ENCODE results near the gene NR1I3. TPM values are rescaled to one million over a fixed set of nuclear protein-coding genes. Genes with fewer than 3 reads are reported as not detected.
A peak's percentile ranks its signal among the peaks of the same experiment; 100 is the strongest.

The NR1I3 gene
- total RNA-seq, 4 donors from 2014 or later = not detected

DNA sequence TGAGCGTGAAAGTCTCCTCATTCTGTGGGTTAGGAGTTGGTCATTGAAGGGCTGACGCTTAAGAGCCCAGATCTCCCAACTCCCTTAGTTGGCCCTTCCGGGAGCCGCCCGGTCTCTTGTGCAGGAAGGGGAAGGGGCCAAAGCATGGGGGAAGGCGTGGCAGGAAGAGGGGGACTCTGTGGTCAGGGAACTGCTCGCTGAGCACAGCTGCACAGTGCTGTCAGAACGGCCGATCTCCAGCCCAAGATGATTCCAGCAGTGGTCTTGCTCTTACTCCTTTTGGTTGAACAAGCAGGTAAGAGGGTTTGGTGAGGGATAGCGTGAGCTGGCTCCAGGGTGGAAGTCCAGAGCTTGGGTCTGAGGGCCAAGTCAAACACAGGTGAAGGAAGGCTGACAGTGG is 22.9 kb downstream of the NR1I3 start, which contains the start of gene FCER1G:
Gene FCER1G, plus strand, starts transcription at position 220 of the 400 bp plus-strand sequence. Its CDS starts 27 bp downstream, at position 247.
- H3K4me1 ChIP-seq = no peaks in the 10 kb centered on the region
- no peaks in the 10 kb centered on the region for H3K27me3 ChIP-seq
- peak; percentile 27 to 46 for TF ChIP-seq POLR2A (IDR thresholded peaks at IDR 0.05)
- TF ChIP-seq, protein P1, sequence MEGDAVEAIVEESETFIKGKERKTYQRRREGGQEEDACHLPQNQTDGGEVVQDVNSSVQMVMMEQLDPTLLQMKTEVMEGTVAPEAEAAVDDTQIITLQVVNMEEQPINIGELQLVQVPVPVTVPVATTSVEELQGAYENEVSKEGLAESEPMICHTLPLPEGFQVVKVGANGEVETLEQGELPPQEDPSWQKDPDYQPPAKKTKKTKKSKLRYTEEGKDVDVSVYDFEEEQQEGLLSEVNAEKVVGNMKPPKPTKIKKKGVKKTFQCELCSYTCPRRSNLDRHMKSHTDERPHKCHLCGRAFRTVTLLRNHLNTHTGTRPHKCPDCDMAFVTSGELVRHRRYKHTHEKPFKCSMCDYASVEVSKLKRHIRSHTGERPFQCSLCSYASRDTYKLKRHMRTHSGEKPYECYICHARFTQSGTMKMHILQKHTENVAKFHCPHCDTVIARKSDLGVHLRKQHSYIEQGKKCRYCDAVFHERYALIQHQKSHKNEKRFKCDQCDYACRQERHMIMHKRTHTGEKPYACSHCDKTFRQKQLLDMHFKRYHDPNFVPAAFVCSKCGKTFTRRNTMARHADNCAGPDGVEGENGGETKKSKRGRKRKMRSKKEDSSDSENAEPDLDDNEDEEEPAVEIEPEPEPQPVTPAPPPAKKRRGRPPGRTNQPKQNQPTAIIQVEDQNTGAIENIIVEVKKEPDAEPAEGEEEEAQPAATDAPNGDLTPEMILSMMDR (IDR thresholded peaks at IDR 0.05 in 4 of 5, conservative IDR thresholded peaks at IDR 0.05 in 1 of 5) = no peak
- H3K9me3 ChIP-seq = no peaks in the 10 kb centered on the region
- ATAC-seq = no peak
- H3K36me3 ChIP-seq = peaks cover 0 to 47% of the 10 kb centered on the region in 2 donors
- peak within 1 kb of the TSS in 1 of 4 donors; percentile 34 for H3K4me3 ChIP-seq
- intact Hi-C loops (cut with DNase I; ENCODE audit: low total_unique reads) = no loop called here
- in situ Hi-C loops (cut with MboI; ENCODE audit: low sequenced_read_pairs in 4 of 4) = loop anchor here in 2 of 4 donors (25.0 kb wide), 1 partner anchor 522 kb away; the partner anchor contains the start of gene DUSP12 (in 2 of the 2)
- DNase-seq = peak in 1 of 2 donors; percentile 46
- H3K27ac ChIP-seq = peak within 1 kb of the TSS in 3 of 4 donors; percentile 22 to 77 (median 41)

DNA sequence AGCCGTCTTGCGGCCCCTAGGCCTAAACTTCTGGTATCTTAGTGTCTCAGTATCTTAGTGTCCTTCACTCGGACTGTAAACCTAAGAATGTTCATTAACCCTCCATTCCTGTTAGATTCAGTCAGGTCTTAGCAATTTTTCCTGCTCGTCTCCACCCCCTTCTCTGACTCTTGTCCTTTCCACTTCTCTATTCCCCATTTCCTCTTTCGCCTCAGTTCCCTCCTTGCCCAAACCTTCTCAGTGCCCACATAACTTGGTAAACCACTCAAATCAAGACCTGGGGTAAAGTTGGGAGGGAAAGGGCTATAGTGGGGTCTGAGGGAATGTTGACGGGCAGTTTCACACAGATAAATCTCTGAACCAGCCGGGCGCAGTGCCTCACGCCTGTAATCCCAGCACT is 23.6 kb downstream of the NR1I3 start:
- intact Hi-C loops (cut with DNase I; ENCODE audit: low total_unique reads) = no loop called here
- in situ Hi-C loops (cut with MboI; ENCODE audit: low sequenced_read_pairs in 4 of 4) = loop anchor here in 2 of 4 donors (25.0 kb wide), 1 partner anchor 523 kb away; the partner anchor contains the start of gene DUSP12 (in 2 of the 2)
- Histone ChIP-seq H3K36me3 (peaks cover 0 to 52% of the 10 kb centered on the region in 2 donors), H3K27ac (peak overlapping the region in 1 of 4 donors; percentile 22), H3K4me1 (peaks cover 0 to 4% of the 10 kb centered on the region in 2 donors), H3K4me3 (no peak overlapping the region), H3K27me3 (no peaks in the 10 kb centered on the region), H3K9me3 (no peaks in the 10 kb centered on the region)
- TF ChIP-seq, protein P1 (IDR thresholded peaks at IDR 0.05 in 4 of 5, conservative IDR thresholded peaks at IDR 0.05 in 1 of 5) = no peak
- TF ChIP-seq POLR2A (IDR thresholded peaks at IDR 0.05) = no peak
- DNase-seq (no peak), ATAC-seq (no peak)

DNA sequence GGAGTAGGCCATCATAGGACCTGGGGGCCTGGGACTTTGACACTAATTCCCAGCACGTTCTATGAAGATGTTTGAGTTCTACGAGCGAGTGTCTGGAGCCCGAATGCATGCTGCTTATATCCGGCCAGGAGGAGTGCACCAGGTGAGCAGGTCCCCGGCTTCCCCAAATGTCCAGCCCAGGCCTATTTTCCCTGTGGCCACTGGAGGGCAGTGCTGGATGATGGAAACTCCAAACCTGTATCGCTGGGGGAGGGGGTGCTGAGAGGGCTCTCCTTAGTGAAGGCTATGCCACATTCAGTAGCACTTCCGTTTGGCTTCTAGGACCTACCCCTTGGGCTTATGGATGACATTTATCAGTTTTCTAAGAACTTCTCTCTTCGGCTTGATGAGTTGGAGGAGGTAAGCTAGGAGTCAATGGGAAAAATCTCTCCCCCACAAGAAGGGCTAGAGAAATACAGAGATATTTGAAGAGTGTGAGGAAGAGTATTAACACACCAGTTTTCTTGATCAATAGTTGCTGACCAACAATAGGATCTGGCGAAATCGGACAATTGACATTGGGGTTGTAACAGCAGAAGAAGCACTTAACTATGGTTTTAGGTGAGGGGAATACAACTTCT is 28.1 kb downstream of the NR1I3 start:
- peak; percentile 62 to 71 for DNase-seq
- no peak overlapping the region for H3K4me3 ChIP-seq
- peaks cover 4 to 32% of the 10 kb centered on the region in 2 donors for H3K4me1 ChIP-seq
- in situ Hi-C loops (cut with MboI; ENCODE audit: low sequenced_read_pairs in 4 of 4) = loop anchor here in 2 of 4 donors (25.0 kb wide), 1 partner anchor 527 kb away; the partner anchor contains the start of gene DUSP12 (in 2 of the 2)
- H3K27ac ChIP-seq = peak overlapping the region; percentile 77 to 99 (median 96)
- no peaks in the 10 kb centered on the region for H3K9me3 ChIP-seq
- H3K27me3 ChIP-seq = no peaks in the 10 kb centered on the region
- intact Hi-C loops (cut with DNase I; ENCODE audit: low total_unique reads) = loop anchor here (1.0 kb wide), 1 partner anchor 15 kb away; no protein-coding TSS in a partner anchor
- TF ChIP-seq POLR2A (IDR thresholded peaks at IDR 0.05) = no peak
- TF ChIP-seq, protein P1 (IDR thresholded peaks at IDR 0.05 in 4 of 5, conservative IDR thresholded peaks at IDR 0.05 in 1 of 5) = peak; percentile 79 to 89 (median 84)
- peak; percentile 48 to 85 for ATAC-seq
- peaks cover 0 to 87% of the 10 kb centered on the region in 2 donors for H3K36me3 ChIP-seq

DNA sequence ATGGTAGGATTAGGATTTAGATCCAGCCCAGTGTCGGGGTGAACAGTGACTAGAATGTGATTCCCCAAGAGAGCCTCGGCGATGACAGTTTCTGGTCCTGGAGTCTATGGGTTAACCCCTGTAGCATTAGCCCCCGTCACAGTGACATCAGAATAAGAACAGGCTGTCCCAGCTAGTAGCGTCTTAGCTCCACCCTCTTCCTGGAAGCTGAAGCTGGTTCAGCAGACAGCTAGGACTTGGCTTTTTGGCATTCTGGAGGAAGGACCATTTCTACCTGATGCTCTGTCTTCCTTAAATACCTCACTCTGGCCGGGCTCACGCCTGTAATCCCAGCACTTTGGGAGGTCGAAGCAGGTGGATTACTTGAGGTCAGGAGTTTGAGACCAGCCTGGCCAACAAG is 30.8 kb downstream of the NR1I3 start:
- Histone ChIP-seq H3K27ac (peak overlapping the region; percentile 77 to 99 (median 96)), H3K27me3 (no peaks in the 10 kb centered on the region), H3K4me1 (peaks cover 19 to 53% of the 10 kb centered on the region in 2 donors), H3K9me3 (no peaks in the 10 kb centered on the region), H3K4me3 (peak overlapping the region in 1 of 4 donors; percentile 20), H3K36me3 (peaks cover 0 to 75% of the 10 kb centered on the region in 2 donors)
- peak; percentile 44 to 60 for DNase-seq
- peak; percentile 64 to 75 for ATAC-seq
- TF ChIP-seq, protein P1 (IDR thresholded peaks at IDR 0.05 in 4 of 5, conservative IDR thresholded peaks at IDR 0.05 in 1 of 5) = no peak
- TF ChIP-seq POLR2A (IDR thresholded peaks at IDR 0.05) = peak; percentile 53 to 54
- intact Hi-C loops (cut with DNase I; ENCODE audit: low total_unique reads) (no loop called here), in situ Hi-C loops (cut with MboI; ENCODE audit: low sequenced_read_pairs in 4 of 4) (loop anchor here in 2 of 4 donors (25.0 kb wide), 1 partner anchor 530 kb away; the partner anchor contains the start of gene DUSP12 (in 2 of the 2))

All from gastrocnemius medialis (tissue), 4 donors.